IPS-NIHi7 (cell line): Measurements from ENCODE around the gene FBP1.
"Not testable (repeated sequence)": the region's sequence is repeated elsewhere in the genome, so short reads cannot be mapped to it uniquely, and the experiment has no call there.

Experiments
- DNase-seq: peaks from one replicate; pipeline ENCODE4 v3.0.0; 2012; ENCODE audit warnings: mixed read lengths; ENCODE audit errors: extremely low spot score

The FBP1 gene

GRCh38 chr9:94619026-94619425 lies 20.3 kb downstream of the FBP1 start:
- no peak for DNase-seq

DNA sequence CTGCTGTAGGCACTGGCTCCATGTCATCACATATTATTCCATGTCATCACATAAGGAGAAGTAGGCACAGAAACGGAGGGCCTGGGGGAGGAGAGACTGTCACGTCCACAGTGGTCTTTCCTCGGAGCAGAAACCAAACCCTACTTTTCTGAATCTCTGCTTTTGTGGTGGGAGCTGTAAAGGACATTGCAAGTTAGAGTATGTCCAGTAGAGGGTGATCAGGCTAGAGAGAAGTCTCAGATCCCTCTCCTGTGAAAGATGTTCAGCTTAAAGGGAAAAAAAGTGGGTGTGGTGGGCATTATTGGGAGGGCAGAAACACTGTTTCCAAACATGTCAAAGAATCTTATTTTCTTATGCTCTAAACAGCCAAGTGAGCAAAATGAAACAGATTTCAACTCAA lies 26.3 kb downstream of the FBP1 start:
- no peak for DNase-seq

DNA sequence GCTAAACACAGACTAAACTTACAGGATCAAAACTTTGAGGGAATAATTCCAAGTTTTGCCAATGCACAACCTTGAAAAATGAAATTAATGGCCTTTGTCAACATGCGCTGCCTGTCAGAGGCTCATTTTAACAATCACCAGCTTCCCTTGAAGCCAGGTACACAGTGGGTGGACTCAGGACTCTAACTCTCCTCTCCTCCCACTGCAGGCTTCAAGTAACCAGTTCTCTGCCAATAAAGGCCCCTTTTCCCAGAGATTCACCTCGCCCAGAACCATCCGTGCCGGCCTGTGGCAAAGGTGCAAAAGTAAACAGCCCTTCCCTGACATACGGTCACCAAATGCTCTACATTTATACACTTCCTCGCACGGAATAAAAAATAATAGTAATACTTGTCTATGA lies 27.2 kb downstream of the FBP1 start:
- DNase-seq, result no peak

DNA sequence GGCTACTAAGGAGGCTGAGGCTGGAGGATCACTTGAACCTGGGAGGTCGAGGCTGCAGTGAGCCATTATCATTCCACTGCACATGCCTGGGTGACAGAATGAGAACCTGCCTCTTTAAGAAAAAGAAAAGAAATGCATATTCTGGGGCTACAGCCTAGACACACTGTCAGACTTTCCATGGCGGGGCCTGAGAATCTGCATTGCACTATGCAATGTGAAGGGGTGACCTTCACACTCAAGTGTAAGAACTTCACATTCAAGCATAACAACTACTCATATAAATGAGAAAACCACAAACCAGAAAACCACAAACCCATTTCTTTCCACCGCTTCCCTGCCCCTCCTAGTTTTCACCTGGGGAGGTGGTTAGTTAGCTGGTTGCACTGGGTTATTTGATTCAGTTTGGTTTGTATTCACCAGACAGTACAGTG lies 27.7 kb downstream of the FBP1 start:
- no peak for DNase-seq

DNA sequence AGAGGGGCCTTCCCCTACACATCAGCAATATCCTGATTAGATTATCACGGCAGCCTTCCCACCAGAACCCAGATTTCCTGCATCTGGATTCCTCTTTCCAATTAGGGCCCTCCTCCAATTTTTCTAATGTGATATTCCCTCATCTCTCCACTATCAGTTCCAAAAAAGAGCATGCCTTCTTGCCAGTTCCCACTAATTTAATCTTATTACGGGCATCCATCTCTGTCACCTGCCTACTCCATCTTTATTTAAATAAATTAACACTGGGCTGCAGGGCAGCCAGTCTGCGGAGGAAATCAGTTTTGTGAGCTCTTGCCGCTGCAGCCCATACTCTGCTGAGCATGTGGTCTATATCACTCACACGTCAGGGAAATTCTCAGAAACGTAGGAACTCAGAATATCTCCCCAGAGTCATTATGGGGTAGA lies 29.1 kb downstream of the FBP1 start:
- no peak for DNase-seq

- no peak for DNase-seq
Observed at GRCh38 chr9:94607423-94607691, 32.0 kb downstream of the FBP1 start.

DNA sequence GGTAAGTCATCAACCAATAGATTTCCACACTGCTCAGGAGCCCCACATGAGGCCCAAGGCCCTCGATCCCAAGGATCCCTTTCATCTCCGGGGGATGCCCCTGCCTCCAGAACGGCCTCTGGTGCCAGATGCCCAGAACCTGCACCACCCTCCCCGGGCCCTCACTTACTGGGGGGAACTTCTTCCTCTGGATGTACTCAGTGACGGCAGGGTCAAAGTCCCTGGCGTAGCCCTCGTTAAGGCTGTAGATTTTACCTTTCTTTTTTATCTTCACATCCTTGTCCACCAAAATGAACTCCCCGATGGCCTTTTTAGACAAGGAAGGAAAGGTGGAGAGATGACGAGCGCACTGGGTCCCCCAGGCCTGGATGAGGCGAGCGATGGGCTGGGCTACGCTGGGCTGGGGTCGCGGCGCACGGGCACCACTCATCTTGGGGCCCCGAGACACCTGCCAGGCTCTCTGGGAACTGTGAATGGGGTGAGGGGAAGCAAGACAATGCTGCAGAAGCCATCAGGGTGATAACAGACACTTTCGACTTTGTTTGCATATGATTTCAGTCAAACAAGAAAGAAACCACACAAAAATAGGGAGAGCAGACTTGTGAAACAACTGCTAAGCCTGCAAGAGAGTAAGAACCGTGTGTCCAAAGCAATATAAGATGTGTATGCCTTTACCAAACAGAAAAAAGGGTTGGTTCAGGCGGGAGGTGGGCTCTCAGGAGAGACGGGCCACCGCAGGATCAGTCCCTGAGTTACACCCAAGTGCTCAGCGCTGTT lies 32.5 kb downstream of the FBP1 start:
- DNase-seq, result no peak

DNA sequence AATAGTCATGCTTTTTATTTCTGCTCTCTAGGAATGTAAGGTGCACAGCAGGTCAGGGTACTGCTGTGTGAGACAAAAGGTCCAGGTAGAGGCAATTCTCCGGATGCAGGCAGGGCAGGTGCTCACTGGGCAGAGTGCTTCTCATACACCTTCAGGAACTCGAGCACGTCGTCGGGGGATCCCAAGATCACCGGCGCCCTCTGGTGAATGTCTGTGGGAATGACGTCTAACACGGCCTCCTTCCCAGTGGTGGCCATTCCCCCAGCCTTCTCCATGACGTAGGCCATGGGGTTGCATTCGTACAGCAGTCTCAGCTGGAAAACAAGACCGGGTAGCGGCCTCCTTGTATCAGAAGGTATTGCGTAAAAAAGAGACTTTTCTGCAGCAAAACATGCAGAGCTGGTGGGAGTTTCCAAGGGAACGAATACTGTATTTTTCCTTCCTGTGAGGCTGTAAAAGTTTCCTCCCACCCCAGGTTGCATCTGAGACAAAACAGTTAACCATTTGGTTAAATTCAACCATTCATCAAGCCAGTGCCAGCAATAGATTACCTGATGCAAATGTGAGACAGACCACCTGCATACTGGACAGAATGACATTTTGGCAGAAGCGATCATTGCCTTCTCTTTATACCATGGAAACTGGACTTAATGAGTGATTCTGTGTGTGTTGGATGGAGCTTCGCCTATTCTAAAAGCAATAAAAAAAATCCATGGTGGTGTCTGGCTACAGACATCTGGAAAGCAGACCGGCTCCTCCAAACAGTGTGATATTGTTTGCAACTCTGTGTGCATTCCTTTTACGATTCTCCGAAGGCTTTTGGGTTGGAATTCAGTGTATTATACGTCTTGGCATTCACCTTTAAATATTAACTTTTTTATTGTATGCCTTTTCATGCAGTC lies 35.8 kb downstream of the FBP1 start:
- DNase-seq, result peak; percentile 96

- no peak for DNase-seq
Observed at GRCh38 chr9:94602666-94603065, 36.7 kb downstream of the FBP1 start.

GRCh38 chr9:94600715-94601114 lies 38.6 kb downstream of the FBP1 start:
- DNase-seq, result no peak

DNA sequence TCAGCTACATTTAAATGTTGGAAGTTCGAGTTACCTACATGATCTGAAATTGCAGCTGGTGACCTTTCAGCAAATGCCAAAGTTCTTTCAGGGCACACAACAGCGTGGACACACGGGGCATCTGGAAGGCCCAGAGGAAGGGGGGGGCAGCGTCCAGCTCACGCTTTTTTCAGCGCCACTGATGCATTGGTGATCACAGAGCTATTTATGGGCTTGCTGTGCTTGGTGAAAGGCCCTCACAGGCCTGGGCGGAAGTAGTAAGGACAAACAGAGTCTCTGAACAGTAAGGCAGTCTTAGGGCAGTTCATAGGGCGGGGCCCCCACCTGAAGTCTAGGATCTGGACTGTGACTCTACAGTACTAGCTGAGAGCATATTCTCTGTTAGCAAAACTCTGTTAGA lies 39.1 kb downstream of the FBP1 start:
- DNase-seq, result no peak

DNA sequence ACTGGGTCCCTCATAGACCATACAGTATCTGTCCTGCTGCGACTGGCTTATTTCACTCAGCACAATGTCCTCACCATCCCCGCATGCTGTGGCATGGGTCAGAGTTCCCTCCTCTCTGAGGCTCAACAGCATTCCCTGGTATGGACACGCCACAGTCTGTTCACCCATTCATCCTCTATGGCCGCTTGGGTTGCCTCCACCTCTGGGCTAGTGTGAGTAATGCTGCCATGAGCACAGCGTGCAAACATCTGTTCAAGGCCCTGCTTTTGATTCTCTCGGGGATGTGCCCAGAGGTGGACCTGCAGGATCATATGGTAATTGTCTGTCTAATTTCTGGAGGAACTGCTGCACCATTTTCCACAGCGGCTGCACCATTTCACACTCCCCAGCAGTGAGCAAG lies 40.2 kb downstream of the FBP1 start:
- no peak for DNase-seq

GRCh38 chr9:94593459-94594345 lies 45.6 kb downstream of the FBP1 start, which contains the start of gene FBP2:
Gene FBP2, minus strand, starts transcription at chr9:94593824. Its CDS starts 98 bp downstream, at chr9:94593726.
- no peak for DNase-seq

- DNase-seq, result not testable (repeated sequence)
Observed at GRCh38 chr9:94592683-94593082, 46.6 kb downstream of the FBP1 start.

- no peak for DNase-seq
Observed at GRCh38 chr9:94591876-94592275, 47.4 kb downstream of the FBP1 start.

DNA sequence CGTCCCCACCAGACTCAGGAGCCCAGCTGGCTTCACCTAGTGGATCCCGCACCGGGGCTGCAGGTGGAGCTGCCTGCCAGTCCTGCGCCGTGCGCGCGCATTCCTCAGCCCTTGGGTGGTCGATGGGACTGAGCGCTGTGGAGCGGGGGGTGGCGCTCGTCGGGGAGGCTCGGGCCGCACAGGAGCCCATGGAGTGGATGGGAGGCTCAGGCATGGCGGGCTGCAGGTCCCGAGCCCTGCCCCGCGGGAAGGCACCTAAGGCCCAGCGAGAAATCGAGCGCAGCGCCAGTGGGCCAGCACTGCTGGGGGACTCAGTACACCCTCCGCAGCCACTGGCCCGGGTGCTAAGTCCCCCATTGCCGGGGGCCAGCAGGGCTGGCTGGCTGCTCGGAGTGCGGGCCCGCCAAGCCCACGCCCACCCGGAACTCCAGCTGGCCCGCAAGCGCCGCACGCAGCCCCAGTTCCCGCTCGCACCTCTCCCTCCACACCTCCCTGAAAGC lies 48.2 kb downstream of the FBP1 start:
- DNase-seq, result not testable (repeated sequence)

- DNase-seq, result no peak
Observed at GRCh38 chr9:94588681-94589080, 50.6 kb downstream of the FBP1 start.

DNA sequence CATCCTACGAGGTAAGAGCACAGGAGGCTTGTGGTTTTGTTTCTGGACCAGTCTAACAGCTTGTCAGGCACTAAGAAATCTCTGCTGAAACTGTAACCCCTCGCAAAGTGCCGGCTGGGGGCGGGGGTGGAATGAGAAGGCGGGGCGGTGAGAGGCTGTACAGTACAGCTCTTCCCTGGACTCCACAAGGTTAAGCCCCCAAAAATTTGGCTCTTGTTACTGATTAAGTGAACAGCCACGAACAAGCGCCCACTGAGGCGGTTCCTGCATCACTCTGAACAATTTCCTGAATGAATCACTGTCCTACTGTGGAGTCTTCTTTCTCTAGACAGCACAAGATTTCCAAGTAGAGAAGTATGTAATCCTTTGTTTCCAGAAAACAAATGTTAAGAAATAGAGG lies 52.5 kb downstream of the FBP1 start:
- no peak for DNase-seq

GRCh38 chr9:94586316-94586715 lies 53.0 kb downstream of the FBP1 start:
- DNase-seq, result no peak

DNA sequence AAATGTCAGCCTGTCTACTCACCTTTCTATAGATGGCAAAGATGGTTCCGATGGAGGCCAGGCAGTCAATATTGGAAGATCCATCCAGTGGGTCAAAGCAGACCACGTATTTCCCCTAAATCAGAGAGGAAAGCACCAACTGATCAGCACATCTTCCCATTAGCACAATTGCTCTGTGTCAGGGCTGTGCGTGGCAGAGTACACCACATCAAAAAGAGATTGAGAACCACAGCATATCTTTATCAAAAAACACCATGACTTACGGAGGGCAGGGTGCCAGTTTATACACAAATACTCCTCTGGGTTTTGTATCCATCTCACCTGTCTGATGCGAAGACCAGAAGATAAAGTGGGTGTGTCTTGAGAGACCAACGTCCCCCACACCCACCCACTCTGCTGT lies 54.8 kb downstream of the FBP1 start:
- no peak for DNase-seq

DNA sequence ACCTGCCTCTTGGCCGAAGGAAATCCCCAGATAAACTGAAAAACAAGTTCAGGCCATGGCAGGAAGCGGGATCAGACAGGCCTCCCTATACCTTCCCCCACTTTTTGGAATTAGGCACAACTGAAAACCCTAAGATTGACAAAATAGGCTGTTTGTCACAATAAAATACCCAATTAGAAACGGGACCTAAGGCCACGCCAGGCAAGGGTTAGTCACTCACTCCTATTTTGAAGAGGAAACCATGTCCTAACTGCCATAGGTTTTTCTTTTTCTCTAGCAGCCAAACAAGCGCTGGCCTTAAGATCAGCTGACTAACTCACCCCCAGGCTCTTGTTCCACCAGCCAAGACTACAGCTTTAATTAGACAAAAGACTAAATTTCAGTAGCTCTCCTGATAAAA lies 57.6 kb downstream of the FBP1 start:
- DNase-seq, result no peak

- DNase-seq, result no peak
Observed at GRCh38 chr9:94577571-94577970, 61.7 kb downstream of the FBP1 start.
